GM18498 (cell line): ENCODE data around the gene ANKRD31.
"Not testable (repeated sequence)": the region's sequence is repeated elsewhere in the genome, so short reads cannot be mapped to it uniquely, and the experiment has no call there.

Experiments
- ATAC-seq: cut with Tn5 transposase; IDR thresholded peaks from one replicate; pipeline ENCODE4 v1.9.1; 2021; ENCODE audit warnings: mild to moderate bottlenecking, moderate library complexity; ENCODE audit not compliant: unreplicated experiment

ANKRD31 gene

GRCh38 chr5:75152860-75153259, 83.8 kb downstream of the ANKRD31 start:
- no peak for ATAC-seq

DNA sequence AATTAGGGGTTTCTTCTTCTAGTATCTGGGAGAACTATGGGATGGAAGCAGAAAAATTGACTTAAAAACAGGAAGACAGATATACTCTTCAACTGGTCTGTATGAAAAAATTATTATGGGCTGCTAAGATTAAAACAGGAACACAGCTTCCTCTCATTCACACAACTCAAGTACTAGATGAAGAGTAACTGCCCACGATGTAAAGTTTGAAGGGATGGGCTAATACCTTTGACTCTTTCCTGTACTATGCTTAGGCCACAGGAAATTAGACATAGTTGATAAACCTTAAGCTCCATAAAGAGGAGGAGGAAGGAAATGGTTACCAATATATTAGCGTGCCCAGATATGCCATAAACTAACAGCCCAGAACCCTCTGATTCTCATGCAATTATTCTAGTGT, 88.6 kb downstream of the ANKRD31 start:
- ATAC-seq: no peak

GRCh38 chr5:75142566-75143136, 94.0 kb downstream of the ANKRD31 start:
- no peak for ATAC-seq

- no peak for ATAC-seq
These were observed 96.4 kb downstream of the ANKRD31 start for GRCh38 chr5:75140277-75140676.

- ATAC-seq: no peak
These were observed 98.0 kb downstream of the ANKRD31 start for GRCh38 chr5:75138689-75139088.

DNA sequence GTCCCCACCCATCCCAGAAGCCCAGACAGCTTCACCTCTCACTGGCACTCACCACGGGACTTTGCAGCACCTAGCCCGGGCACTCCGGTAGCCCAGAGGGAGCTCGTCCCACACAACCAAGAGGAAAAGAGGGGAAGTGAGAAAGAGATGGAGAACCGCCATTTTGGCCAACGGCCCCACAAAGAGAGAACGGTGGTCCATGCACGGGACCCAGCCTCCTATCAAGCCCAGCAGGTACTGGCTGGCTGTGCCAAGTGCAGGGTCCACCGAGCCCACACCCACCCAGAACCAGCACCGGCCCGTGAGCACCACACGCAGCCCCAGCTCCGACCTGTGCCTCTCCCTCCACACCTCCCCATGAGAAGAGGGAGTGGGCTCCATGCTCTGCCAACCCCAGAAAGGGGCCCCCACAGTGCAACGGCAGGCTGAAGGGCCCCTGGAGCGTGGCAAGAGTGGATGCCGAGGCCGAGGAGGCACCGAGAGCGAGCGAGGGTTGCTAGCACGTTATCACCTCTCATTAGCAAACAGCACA, 105.8 kb downstream of the ANKRD31 start:
- ATAC-seq: no peak

DNA sequence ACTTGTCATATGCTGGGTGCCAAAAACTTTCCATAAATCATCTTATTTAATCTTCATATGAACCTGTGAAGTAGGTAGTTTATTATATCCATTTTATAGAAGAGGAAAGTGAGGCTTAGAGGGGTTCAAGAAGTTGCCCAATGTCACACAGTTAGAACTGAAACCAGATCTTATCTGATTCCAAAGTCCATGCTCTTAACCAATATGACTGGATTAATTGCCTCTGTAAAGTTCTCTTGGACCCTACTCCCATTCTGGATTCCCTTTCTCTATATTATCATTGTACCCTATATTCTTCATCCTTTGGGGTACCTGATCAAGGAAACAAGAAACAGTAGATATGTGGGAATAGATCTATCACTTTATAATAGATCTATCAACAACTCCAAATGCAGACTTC, 119.8 kb downstream of the ANKRD31 start:
- no peak for ATAC-seq

GRCh38 chr5:75114311-75114710, 122.4 kb downstream of the ANKRD31 start:
- not testable (repeated sequence) for ATAC-seq

DNA sequence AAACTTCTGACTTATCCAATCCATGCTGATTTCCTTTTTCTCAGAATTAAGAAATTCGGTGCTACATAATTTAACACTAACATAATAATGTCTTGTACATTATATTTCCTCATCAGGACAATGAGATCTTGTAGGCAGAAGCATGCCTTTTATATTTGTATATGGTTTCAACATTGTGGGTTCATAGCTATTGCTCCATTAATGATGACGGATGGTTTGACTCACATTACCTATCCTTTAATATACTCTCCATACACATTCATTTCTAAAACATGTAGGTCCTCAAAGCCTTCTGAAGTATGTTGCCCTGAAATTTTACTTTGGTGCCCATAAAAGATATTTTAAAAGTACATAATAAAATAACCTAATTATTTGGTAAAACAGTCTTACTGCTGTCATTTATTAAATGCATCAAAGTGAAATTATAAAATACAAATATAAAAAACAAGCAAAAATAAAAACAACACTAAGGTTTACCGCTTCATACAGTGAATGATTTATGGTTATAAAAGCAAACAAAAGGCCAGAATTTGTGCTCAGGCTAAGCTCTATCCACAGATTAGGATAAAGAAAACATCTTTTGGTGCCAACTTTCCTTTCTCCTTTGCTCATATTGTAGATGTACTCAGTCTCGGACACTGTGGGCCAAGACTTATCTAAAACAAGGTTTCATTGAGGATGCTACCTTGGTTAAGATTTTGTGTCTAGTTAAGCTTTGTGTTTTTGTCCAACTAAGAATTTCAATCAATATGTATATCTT, 123.1 kb downstream of the ANKRD31 start:
- no peak for ATAC-seq

DNA sequence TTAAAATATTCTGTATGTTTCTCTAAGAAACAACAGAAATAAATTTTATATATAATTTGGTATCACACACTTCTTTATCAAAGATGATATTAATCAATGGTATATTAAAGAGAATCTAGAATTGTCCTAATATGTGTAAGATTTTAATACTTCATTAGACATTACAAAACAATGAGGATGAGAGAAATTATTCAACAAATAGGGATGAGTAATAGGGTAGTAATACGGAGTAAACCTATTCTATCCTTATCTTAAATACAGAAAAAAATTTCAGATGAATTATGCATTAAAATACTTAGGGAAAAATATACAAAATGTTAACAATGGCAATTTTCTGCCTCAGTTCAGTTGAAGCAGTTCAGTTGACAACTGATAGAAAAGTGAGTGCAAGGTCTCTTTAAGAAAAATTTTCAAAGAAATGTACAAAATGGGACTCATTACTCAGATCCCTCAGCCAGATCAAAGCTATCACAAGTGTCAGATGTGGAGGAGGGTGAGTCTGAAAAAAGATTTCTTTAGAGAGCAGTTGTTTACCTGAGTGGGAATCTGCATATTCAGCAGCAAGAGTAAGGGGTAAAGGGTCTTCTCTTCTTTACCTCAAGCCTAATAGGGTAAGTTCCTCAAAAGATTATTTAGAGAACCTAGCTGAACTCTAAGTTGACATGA, 127.6 kb downstream of the ANKRD31 start:
- no peak for ATAC-seq

- no peak for ATAC-seq
These were observed 128.2 kb downstream of the ANKRD31 start for GRCh38 chr5:75108515-75108914.

GRCh38 chr5:75095956-75096355, 140.7 kb downstream of the ANKRD31 start:
- ATAC-seq: not testable (repeated sequence)

DNA sequence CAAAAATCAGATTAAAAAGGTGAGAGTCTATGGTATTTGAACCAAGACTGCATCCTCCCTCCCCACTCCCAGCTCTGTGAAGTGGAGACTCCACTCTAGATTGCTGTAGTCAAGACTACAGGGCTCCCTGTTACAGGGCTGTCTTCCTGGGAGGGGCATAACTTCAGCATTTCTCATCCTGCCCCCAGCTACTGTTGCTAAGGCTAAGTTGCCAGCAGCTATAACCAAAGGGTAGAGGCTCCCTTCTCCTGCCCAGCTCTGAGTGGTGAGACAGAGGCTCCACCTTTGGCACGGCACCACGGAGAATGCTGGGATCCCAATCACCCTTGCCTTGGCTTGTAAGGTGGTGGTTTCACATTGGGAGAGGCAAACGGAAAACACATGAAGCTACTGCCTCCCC, 145.1 kb downstream of the ANKRD31 start:
- no peak for ATAC-seq

DNA sequence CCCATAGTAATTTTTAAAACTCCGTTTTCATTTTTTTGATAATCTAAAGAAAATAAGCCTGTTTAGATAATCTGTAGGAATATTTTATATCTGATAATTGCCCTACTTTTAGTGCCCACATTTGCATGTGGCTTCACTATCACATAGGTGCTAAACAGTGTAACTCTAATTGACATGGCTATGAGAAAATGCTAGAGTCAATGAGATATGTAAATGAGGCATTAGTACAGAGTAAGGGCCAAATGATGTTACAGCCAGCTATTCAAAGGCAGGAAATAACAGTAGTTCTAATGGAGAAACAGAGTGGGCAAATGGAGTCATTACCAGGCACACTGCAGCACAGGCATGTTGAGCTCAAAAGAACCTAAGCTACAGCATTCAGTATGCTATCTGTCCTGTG, 147.0 kb downstream of the ANKRD31 start:
- ATAC-seq: no peak

- ATAC-seq: no peak
These were observed 147.5 kb downstream of the ANKRD31 start for GRCh38 chr5:75089137-75089536.

DNA sequence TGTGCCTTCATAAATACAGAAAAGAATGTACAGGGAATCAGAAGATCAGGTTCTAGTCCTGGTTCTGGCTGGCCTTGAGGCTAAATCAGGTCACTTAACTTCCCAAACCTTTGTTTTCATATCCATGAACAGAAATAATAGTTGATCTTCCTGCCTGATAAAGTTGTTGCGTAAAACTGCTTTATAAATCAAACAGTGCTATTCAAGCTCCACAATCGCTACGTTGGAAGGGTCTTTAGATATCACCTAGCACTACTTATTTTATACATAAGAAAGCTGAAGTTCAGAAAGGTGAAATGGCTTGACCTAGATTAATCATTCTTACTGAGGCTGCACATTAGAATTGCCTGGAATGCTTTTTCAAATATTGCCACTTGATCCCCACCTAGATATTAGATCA, 148.0 kb downstream of the ANKRD31 start:
- ATAC-seq: no peak

DNA sequence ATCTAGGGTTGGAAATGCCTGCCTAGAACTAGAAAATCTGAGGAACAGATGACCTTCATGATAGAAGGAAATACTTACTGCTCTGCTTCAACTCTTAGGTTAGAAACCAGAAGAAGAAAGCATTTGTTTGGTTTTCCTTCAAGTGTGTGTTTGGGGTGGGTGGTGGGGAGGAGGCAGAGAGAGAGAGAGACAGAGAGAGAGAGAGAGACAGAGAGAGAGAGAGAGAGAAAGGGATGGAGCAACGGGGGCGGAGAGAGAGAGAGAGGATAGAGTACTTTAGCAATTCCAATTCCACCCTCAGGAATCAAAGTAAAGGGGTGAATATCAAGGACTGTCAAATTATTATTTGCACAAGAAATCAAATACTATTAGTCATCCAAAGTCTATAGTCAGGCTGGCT, 155.2 kb downstream of the ANKRD31 start:
- ATAC-seq: no peak

DNA sequence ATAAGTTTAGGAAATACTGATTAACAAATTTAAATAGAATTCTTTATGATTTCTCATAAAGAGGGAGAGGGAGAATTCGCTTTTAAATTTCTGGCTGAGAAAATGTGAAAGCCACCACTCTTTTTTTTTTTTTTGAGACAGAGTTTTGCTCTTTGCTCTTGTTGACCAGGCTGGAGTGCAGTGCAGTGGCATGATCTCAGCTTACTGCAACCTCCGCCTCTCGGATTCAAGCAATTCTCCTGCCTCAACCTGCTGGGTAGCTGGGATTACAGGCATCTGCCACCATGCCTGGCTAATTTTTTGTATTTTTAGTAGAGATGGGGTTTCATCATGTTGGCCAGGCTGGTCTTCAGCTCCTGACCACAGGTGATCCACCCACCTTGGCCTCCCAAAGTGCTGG, 157.3 kb downstream of the ANKRD31 start:
- not testable (repeated sequence) for ATAC-seq

DNA sequence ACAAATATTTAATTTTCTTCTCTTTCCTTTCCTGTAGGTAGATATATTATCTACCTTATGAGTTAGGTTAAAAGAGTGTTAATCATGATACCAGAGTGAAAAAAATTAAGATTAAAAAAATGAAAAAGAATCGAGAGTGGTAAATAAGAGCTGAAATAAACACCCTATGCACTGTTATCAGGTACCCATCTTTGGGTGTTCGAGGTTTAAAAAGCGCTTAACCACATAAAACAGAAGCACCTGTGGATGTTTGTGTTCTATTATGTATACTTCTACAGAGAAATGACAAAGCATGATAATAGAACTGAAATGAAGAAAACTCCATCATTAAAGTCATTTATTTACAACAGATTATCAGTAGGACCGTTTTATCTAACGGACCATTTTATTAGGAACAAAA, 158.7 kb downstream of the ANKRD31 start:
- no peak for ATAC-seq

DNA sequence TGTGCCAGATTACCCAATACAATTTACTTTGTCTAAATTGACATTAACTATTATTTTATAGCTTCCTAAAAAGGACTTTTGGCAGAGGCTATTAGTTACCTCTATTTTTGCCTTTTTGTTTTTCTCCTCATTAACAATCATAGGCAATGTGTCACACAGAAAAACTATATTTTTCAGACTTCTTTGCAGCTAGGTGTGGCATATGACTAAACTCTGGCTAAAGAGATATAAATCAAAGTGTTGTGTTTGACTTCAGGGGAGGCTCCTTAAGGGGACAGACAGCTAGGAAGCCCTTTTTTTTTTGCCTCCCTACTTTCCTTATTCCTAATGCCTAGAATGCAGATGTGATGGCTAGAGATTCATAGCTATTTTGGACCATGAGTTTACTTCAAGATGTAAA, 164.6 kb downstream of the ANKRD31 start:
- ATAC-seq: no peak

GRCh38 chr5:75071100-75071499, 165.6 kb downstream of the ANKRD31 start:
- ATAC-seq: no peak

DNA sequence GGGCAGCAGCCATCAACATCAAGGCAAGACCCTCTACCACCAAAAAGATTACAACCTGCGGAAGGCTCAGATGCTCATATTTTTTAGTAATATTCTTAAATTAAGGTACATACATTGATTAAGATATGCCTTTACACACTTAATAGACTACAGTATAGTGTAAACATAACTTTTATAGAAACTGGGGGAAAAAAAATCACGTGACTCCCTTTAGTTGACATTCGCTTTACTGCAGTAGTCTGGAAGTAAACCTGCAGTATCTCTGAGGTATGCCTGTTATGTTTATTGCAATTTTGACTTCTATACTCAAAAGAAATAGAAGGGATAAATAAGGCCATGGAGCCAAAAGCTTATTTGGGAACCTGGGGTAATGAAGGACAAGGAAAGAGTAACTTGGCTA, 169.2 kb downstream of the ANKRD31 start:
- no peak for ATAC-seq
